Lower lobe of right lung (tissue), 2 donors: ENCODE measurements around the gene TLN1. TPM values are rescaled to one million over a fixed set of nuclear protein-coding genes. Genes with fewer than 3 reads are reported as not detected.
A peak's percentile ranks its signal among the peaks of the same experiment; 100 is the strongest.

Experiments
- ATAC-seq, 2 donors: fragments of 200-7000 bp; cut with Tn5 transposase; one replicate each; pipeline ENCODE4 v1.9.1; 2020 to 2022; ENCODE audit warnings: mild to moderate bottlenecking in 2 of 2, moderate library complexity in 2 of 2
- DNase-seq: peaks from one replicate; pipeline ENCODE4 v3.0.0-alpha.2; 2020
- H3K27ac ChIP-seq: fragments of 200-600 bp; one replicate; pipeline ENCODE4 v1.8.0; 2022
- H3K27me3 ChIP-seq: fragments of 200-600 bp; one replicate; pipeline ENCODE4 v1.8.0; 2022; ENCODE audit warnings: low read depth
- H3K36me3 ChIP-seq: fragments of 200-600 bp; one replicate; pipeline ENCODE4 v1.8.0; 2022; ENCODE audit warnings: mild to moderate bottlenecking
- H3K4me1 ChIP-seq: fragments of 200-600 bp; one replicate; pipeline ENCODE4 v1.8.0; 2022
- H3K4me3 ChIP-seq: fragments of 200-600 bp; one replicate; pipeline ENCODE4 v1.8.0; 2022; ENCODE audit warnings: mild to moderate bottlenecking
- H3K9me3 ChIP-seq: fragments of 200-600 bp; one replicate; pipeline ENCODE4 v1.8.0; 2022
- intact Hi-C: fragments of 100-400 bp; cut with DNase I; formaldehyde crosslinking; loops from one replicate; pipeline ENCODE4 v1.11.0; 2022
- total RNA-seq: library from RNA; stranded (reverse); fragmentation: NEBNext Ultra II Directional; extraction: Animal tissue kit (Norgen Biotek cat#: 25700); gene quantifications from one replicate; pipeline ENCODE4 v1.2.1, GENCODE V29; 2021
- TF ChIP-seq, protein P1 (sequence below): fragments of 200-600 bp; IDR thresholded peaks from one replicate; pipeline ENCODE4 v1.8.0; 2022; ENCODE audit warnings: antibody characterized with exemption, mild to moderate bottlenecking
- donor health status: DM: no; HTN: yes; CAD: no; lungs with severe emphysema.

The TLN1 gene
- total RNA-seq, 1 donor from 2014 or later: 406 TPM

DNA sequence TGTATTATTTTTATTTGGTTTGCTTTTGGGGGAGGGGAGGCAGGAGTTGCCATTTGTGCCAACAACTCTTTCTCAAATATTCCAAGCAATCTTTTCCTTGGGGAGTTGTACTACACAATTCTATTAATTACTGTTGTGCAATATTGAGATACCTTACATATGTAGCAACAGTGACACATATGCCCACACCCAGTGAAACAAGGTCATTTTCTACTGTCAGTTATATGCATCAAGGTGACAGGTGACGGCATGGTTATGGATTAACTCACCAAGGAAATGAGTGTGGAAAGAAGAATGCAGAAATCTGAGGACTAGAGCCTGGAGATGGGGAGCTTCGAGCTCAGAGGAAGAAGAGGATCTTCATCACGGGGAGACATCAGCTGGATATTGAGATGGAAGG, 39.9 kb upstream of the TLN1 start:
- no peaks in the 10 kb centered on the region for H3K9me3 ChIP-seq
- peaks cover 39% of the 10 kb centered on the region for H3K4me1 ChIP-seq
- ATAC-seq: peak in 1 of 2 donors; percentile 25
- no peak overlapping the region for H3K4me3 ChIP-seq
- no peaks in the 10 kb centered on the region for H3K27me3 ChIP-seq
- no peak overlapping the region for H3K27ac ChIP-seq
- no peak for DNase-seq
- TF ChIP-seq, protein P1, sequence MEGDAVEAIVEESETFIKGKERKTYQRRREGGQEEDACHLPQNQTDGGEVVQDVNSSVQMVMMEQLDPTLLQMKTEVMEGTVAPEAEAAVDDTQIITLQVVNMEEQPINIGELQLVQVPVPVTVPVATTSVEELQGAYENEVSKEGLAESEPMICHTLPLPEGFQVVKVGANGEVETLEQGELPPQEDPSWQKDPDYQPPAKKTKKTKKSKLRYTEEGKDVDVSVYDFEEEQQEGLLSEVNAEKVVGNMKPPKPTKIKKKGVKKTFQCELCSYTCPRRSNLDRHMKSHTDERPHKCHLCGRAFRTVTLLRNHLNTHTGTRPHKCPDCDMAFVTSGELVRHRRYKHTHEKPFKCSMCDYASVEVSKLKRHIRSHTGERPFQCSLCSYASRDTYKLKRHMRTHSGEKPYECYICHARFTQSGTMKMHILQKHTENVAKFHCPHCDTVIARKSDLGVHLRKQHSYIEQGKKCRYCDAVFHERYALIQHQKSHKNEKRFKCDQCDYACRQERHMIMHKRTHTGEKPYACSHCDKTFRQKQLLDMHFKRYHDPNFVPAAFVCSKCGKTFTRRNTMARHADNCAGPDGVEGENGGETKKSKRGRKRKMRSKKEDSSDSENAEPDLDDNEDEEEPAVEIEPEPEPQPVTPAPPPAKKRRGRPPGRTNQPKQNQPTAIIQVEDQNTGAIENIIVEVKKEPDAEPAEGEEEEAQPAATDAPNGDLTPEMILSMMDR: no peak
- intact Hi-C loops: no loop called here
- no peaks in the 10 kb centered on the region for H3K36me3 ChIP-seq

DNA sequence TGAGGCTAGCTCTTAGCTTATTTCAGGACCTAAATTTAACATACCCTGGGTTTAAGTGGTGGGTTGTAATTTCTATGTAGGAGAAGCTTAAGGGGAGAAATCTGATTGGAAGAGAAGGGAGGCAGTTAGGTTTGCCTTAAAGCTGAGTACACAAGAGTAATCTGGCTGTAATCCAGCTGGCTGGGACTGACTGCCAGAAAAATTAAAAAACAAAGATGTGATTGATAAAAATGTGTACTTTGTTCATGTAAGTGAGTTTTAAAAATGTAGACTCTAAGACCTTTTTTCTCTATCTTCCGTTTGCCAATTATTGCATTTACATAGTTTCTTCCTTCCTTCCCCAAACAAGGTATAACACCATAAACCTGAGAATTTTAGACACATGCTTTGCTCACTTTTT, 39.5 kb upstream of the TLN1 start:
- peak overlapping the region; percentile 63 for H3K27ac ChIP-seq
- H3K27me3 ChIP-seq: no peaks in the 10 kb centered on the region
- H3K36me3 ChIP-seq: no peaks in the 10 kb centered on the region
- no peak overlapping the region for H3K4me3 ChIP-seq
- H3K4me1 ChIP-seq: peaks cover 39% of the 10 kb centered on the region
- DNase-seq (no peak), ATAC-seq (peak in 1 of 2 donors; percentile 37)
- intact Hi-C loops: no loop called here
- no peaks in the 10 kb centered on the region for H3K9me3 ChIP-seq
- TF ChIP-seq, protein P1: no peak

DNA sequence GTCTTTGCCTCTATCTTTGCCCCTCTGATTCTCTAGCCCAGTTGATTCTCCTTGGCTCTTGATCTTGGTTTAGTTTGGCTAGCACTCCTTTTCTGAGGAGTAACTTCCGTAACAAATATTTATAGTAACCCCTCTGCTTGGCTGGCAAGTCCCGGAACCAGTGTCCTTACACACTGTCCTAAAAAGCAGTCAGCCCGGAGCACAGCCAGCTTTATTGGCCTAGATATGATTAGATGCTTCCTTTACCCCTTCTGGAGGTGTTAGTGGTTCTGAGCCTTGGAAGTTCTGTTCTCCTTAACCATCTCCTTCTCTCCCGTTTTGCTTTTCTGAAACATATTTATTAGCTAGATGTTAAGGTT, 39.1 kb upstream of the TLN1 start:
- Histone ChIP-seq H3K4me3 (no peak overlapping the region), H3K9me3 (no peaks in the 10 kb centered on the region), H3K27me3 (no peaks in the 10 kb centered on the region), H3K27ac (peak overlapping the region; percentile 63), H3K36me3 (no peaks in the 10 kb centered on the region), H3K4me1 (peaks cover 38% of the 10 kb centered on the region)
- TF ChIP-seq, protein P1: no peak
- intact Hi-C loops: no loop called here
- DNase-seq: no peak
- peak; percentile 73 to 74 for ATAC-seq

DNA sequence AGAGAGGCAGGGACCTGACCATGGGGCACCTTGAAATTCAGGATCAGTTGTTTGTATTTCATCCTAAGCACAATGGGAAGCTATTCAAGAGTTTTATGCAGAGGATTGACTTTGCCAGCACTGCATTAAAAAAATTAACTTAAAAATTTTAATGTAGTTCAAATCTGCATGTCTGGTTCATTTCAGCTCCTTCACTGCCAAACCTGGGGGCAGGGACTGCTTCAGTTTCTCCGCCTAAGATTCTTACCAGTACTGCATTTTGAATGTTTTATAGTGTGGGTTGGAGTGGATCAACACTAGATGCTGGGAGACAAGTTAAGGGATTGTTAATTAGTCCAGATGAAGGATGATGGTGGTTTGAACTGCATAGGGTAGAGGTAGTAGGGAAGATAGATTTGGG, 37.8 kb upstream of the TLN1 start:
- ATAC-seq: no peak
- Histone ChIP-seq H3K27ac (no peak overlapping the region), H3K27me3 (no peaks in the 10 kb centered on the region), H3K36me3 (no peaks in the 10 kb centered on the region), H3K9me3 (no peaks in the 10 kb centered on the region), H3K4me1 (peaks cover 27% of the 10 kb centered on the region), H3K4me3 (no peak overlapping the region)
- intact Hi-C loops: no loop called here
- TF ChIP-seq, protein P1: no peak
- DNase-seq: no peak

DNA sequence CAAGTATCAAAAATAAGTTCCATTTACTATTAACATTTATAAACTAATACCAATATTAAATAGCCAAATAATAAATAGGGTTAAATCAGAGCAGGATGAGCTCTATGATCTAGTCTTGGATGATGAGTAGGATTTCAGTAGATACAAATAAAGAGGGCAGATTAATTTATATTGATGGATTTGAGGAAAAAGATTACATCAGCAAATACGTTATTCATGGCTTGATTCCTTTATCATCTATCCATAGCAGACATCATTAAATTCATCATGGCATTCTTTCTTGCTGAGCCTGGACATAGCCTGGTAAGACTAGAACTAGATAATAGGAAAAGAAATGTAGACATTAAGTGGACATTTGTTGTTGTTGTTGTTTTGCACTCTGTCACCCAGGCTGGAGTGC, 35.5 kb upstream of the TLN1 start:
- H3K4me3 ChIP-seq: no peak overlapping the region
- intact Hi-C loops: no loop called here
- no peaks in the 10 kb centered on the region for H3K9me3 ChIP-seq
- H3K27me3 ChIP-seq: no peaks in the 10 kb centered on the region
- TF ChIP-seq, protein P1: no peak
- H3K36me3 ChIP-seq: no peaks in the 10 kb centered on the region
- DNase-seq (no peak), ATAC-seq (no peak)
- H3K4me1 ChIP-seq: peaks cover 27% of the 10 kb centered on the region
- no peak overlapping the region for H3K27ac ChIP-seq

- no peak for ATAC-seq
- Histone ChIP-seq H3K4me1 (peaks cover 23% of the 10 kb centered on the region), H3K9me3 (no peaks in the 10 kb centered on the region), H3K36me3 (no peaks in the 10 kb centered on the region), H3K27ac (no peak overlapping the region), H3K4me3 (no peak overlapping the region), H3K27me3 (no peaks in the 10 kb centered on the region)
- DNase-seq: no peak
- TF ChIP-seq, protein P1: no peak
- intact Hi-C loops: no loop called here
These were observed 35.0 kb upstream of the TLN1 start for GRCh38 chr9:35766997-35767396.
